HFFc6 (cell line): ENCODE data around the gene CRTAC1. TPM values are rescaled to one million over a fixed set of nuclear protein-coding genes. Genes with fewer than 3 reads are reported as not detected.

ENCODE experiments used
- DNase-seq: peaks from one replicate; pipeline ENCODE4 v3.0.0-alpha.2; 2018
- H3K27ac Mint-ChIP-seq: 2 replicates; pipeline ENCODE4 v1.8.0; 2020; ENCODE audit warnings: mild to moderate bottlenecking, mixed read lengths
- H3K27me3 Mint-ChIP-seq: 2 replicates; pipeline ENCODE4 v1.8.0; 2021; ENCODE audit warnings: mild to moderate bottlenecking, moderate library complexity, mixed read lengths; ENCODE audit not compliant: insufficient read depth
- H3K36me3 Mint-ChIP-seq: 2 replicates; pipeline ENCODE4 v1.8.0; 2021; ENCODE audit warnings: low read depth, mixed read lengths
- H3K4me1 Mint-ChIP-seq: 2 replicates; pipeline ENCODE4 v1.8.0; 2020; ENCODE audit warnings: low read depth, mixed read lengths
- H3K4me3 Mint-ChIP-seq: 2 replicates; pipeline ENCODE4 v1.8.0; 2020; ENCODE audit warnings: mild to moderate bottlenecking, moderate library complexity, mixed read lengths
- H3K9me3 Mint-ChIP-seq: 2 replicates; pipeline ENCODE4 v1.8.0; 2020; ENCODE audit warnings: mild to moderate bottlenecking, mixed read lengths
- CTCF ChIP-seq: fragments of 200-600 bp; sonication (generic); IDR thresholded peaks from 2 replicates; pipeline ENCODE4 v1.5.0; 2021; ENCODE audit warnings: antibody characterized with exemption, mild to moderate bottlenecking
- total RNA-seq, 6 experiments: library from RNA; stranded (reverse); fragmentation: NEBNext Ultra II Directional; extraction: Animal tissue kit (Norgen Biotek cat#: 25700); gene quantifications; 2 replicates in 1 of 6; 3 replicates in 5 of 6; pipeline ENCODE4 v1.2.3, GENCODE V29; 2021

Gene CRTAC1
- total RNA-seq, 6 experiments from 2014 or later: not detected

DNA sequence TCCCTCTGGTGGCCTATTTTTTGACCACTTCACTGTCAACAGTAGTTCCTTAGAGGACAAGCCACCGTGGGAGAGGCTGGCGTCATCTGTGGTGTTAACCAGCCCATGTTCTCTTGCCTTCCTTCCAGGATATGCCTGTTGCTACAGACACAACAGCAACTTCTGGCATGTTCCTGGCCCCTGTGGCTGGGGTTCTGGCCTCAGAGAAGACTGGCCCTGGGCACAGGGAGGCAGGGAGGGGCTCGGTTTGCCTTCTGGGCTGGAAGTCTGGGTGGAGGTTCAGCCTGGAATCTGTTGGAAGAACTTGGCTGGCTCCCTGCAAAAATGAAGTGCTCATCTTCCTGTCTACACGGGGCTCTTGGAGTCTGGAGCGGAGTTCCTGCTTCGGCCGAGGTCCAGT lies 155.0 kb downstream of the CRTAC1 start:
- no peak for TF ChIP-seq CTCF
- Mint-ChIP-seq H3K27ac (no peak overlapping the region), H3K27me3 (peaks cover 43% of the 10 kb centered on the region), H3K4me1 (no peaks in the 10 kb centered on the region), H3K9me3 (no peaks in the 10 kb centered on the region), H3K4me3 (no peak overlapping the region), H3K36me3 (no peaks in the 10 kb centered on the region)
- DNase-seq: no peak

- Mint-ChIP-seq H3K27me3 (peaks cover 43% of the 10 kb centered on the region), H3K27ac (no peak overlapping the region), H3K4me3 (no peak overlapping the region), H3K9me3 (no peaks in the 10 kb centered on the region), H3K36me3 (no peaks in the 10 kb centered on the region), H3K4me1 (no peaks in the 10 kb centered on the region; the same call in 1 of the 2 replicates)
- no peak for DNase-seq
- no peak for TF ChIP-seq CTCF
Measured at GRCh38 chr10:97874332-97874731, 156.1 kb downstream of the CRTAC1 start.

- no peaks in the 10 kb centered on the region for H3K36me3 Mint-ChIP-seq
- no peak overlapping the region for H3K27ac Mint-ChIP-seq
- H3K27me3 Mint-ChIP-seq: peaks cover 41% of the 10 kb centered on the region
- TF ChIP-seq CTCF: no peak
- H3K4me3 Mint-ChIP-seq: no peak overlapping the region
- no peak for DNase-seq
- no peaks in the 10 kb centered on the region for H3K9me3 Mint-ChIP-seq
- peaks cover 7% of the 10 kb centered on the region; the same call in 1 of the 2 replicates for H3K4me1 Mint-ChIP-seq
Measured at GRCh38 chr10:97873569-97873968, 156.9 kb downstream of the CRTAC1 start.

- Mint-ChIP-seq H3K9me3 (no peaks in the 10 kb centered on the region), H3K36me3 (no peaks in the 10 kb centered on the region), H3K27ac (no peak overlapping the region), H3K4me1 (peaks cover 7% of the 10 kb centered on the region; the same call in 1 of the 2 replicates), H3K27me3 (peaks cover 38% of the 10 kb centered on the region), H3K4me3 (no peak overlapping the region)
- TF ChIP-seq CTCF: no peak
- no peak for DNase-seq
Measured at GRCh38 chr10:97870990-97871389, 159.4 kb downstream of the CRTAC1 start.

- Mint-ChIP-seq H3K27me3 (peaks cover 37% of the 10 kb centered on the region), H3K9me3 (no peaks in the 10 kb centered on the region), H3K27ac (no peak overlapping the region), H3K36me3 (no peaks in the 10 kb centered on the region), H3K4me3 (no peak overlapping the region), H3K4me1 (peaks cover 7% of the 10 kb centered on the region; the same call in 1 of the 2 replicates)
- peak; percentile 84 for TF ChIP-seq CTCF
- DNase-seq: peak; percentile 91
Measured at GRCh38 chr10:97869091-97870042, 161.1 kb downstream of the CRTAC1 start.
